ENCODE results near the gene KAT2B. TPM values are rescaled to one million over a fixed set of nuclear protein-coding genes. Genes with fewer than 3 reads are reported as not detected.

KAT2B gene
- total RNA-seq, 2 donors from 2014 or later: 19.6 to 27.3 TPM

- Mint-ChIP-seq H3K27ac (peak overlapping the region in 1 of 2 donors; percentile 52), H3K36me3 (peaks cover 0 to 5% of the 10 kb centered on the region in 2 donors)
Measured at GRCh38 chr3:20100151-20100550, 59.9 kb downstream of the KAT2B start.

GRCh38 chr3:20101041-20101440 lies 60.8 kb downstream of the KAT2B start:
- H3K9me3 Mint-ChIP-seq: no peaks in the 10 kb centered on the region
- ATAC-seq (no peak), DNase-seq (ENCODE audit: low spot score in 2 of 2) (no peak)
- no peak overlapping the region for H3K27ac Mint-ChIP-seq
- H3K36me3 Mint-ChIP-seq: no peaks in the 10 kb centered on the region

More at GRCh38 chr3:20100151-20100550, 59.9 kb downstream of the KAT2B start:
- ATAC-seq (no peak), DNase-seq (ENCODE audit: low spot score in 2 of 2) (no peak)
- no peaks in the 10 kb centered on the region for H3K9me3 Mint-ChIP-seq

- ATAC-seq (peak; percentile 42 to 48), DNase-seq (ENCODE audit: low spot score in 2 of 2) (no peak)
- peak overlapping the region in 1 of 2 donors; percentile 69 for H3K27ac Mint-ChIP-seq
- H3K36me3 Mint-ChIP-seq: no peaks in the 10 kb centered on the region
- H3K9me3 Mint-ChIP-seq: no peaks in the 10 kb centered on the region
Measured at GRCh38 chr3:20103731-20104130, 63.5 kb downstream of the KAT2B start.

- DNase-seq (ENCODE audit: low spot score in 2 of 2) (no peak), ATAC-seq (peak; percentile 85 to 87)
- Mint-ChIP-seq H3K36me3 (no peaks in the 10 kb centered on the region), H3K27ac (peak overlapping the region in 1 of 2 donors; percentile 69), H3K9me3 (no peaks in the 10 kb centered on the region)
Measured at GRCh38 chr3:20104167-20104661, 64.0 kb downstream of the KAT2B start.

GRCh38 chr3:20105513-20106280 lies 65.5 kb downstream of the KAT2B start:
- ATAC-seq (no peak), DNase-seq (ENCODE audit: low spot score in 2 of 2) (no peak)
- H3K27ac Mint-ChIP-seq: no peak overlapping the region
- no peaks in the 10 kb centered on the region for H3K36me3 Mint-ChIP-seq
- no peaks in the 10 kb centered on the region for H3K9me3 Mint-ChIP-seq

GRCh38 chr3:20107722-20108121 lies 67.5 kb downstream of the KAT2B start:
- Mint-ChIP-seq H3K9me3 (no peaks in the 10 kb centered on the region), H3K27ac (no peak overlapping the region), H3K36me3 (no peaks in the 10 kb centered on the region)
- ATAC-seq: no peak
- no peak for DNase-seq (ENCODE audit: low spot score in 2 of 2)

GRCh38 chr3:20108869-20109268 lies 68.6 kb downstream of the KAT2B start:
- Mint-ChIP-seq H3K27ac (no peak overlapping the region), H3K9me3 (no peaks in the 10 kb centered on the region), H3K36me3 (no peaks in the 10 kb centered on the region)
- no peak for ATAC-seq
- DNase-seq (ENCODE audit: low spot score in 2 of 2): no peak

GRCh38 chr3:20110826-20111225 lies 70.6 kb downstream of the KAT2B start:
- ATAC-seq (no peak), DNase-seq (ENCODE audit: low spot score in 2 of 2) (no peak)
- Mint-ChIP-seq H3K36me3 (no peaks in the 10 kb centered on the region), H3K27ac (peak overlapping the region in 1 of 2 donors; percentile 7), H3K9me3 (no peaks in the 10 kb centered on the region)

GRCh38 chr3:20111836-20112235 lies 71.6 kb downstream of the KAT2B start:
- no peaks in the 10 kb centered on the region for H3K9me3 Mint-ChIP-seq
- no peak for DNase-seq (ENCODE audit: low spot score in 2 of 2)
- ATAC-seq: no peak
- H3K27ac Mint-ChIP-seq: no peak overlapping the region
- peaks cover 0 to 7% of the 10 kb centered on the region in 2 donors for H3K36me3 Mint-ChIP-seq

- Mint-ChIP-seq H3K9me3 (no peaks in the 10 kb centered on the region), H3K36me3 (peaks cover 21 to 23% of the 10 kb centered on the region in 2 donors), H3K27ac (no peak overlapping the region)
- ATAC-seq (no peak), DNase-seq (ENCODE audit: low spot score in 2 of 2) (no peak)
Measured at GRCh38 chr3:20121088-20121487, 80.8 kb downstream of the KAT2B start.

- no peak for DNase-seq (ENCODE audit: low spot score in 2 of 2)
- H3K36me3 Mint-ChIP-seq: peaks cover 17 to 23% of the 10 kb centered on the region in 2 donors
- no peak for ATAC-seq
- H3K27ac Mint-ChIP-seq: no peak overlapping the region
- no peaks in the 10 kb centered on the region for H3K9me3 Mint-ChIP-seq
Measured at GRCh38 chr3:20123131-20123652, 82.9 kb downstream of the KAT2B start.

GRCh38 chr3:20125289-20125688 lies 85.0 kb downstream of the KAT2B start:
- Mint-ChIP-seq H3K36me3 (peaks cover 19 to 27% of the 10 kb centered on the region in 2 donors), H3K27ac (peak overlapping the region in 1 of 2 donors; percentile 5), H3K9me3 (no peaks in the 10 kb centered on the region)
- ATAC-seq: no peak
- DNase-seq (ENCODE audit: low spot score in 2 of 2): no peak

- Mint-ChIP-seq H3K9me3 (no peaks in the 10 kb centered on the region), H3K27ac (peak overlapping the region in 1 of 2 donors; percentile 5), H3K36me3 (peaks cover 23 to 32% of the 10 kb centered on the region in 2 donors)
- ATAC-seq (no peak), DNase-seq (ENCODE audit: low spot score in 2 of 2) (no peak)
Measured at GRCh38 chr3:20125897-20126296, 85.7 kb downstream of the KAT2B start.

- H3K27ac Mint-ChIP-seq: no peak overlapping the region
- no peak for DNase-seq (ENCODE audit: low spot score in 2 of 2)
- no peaks in the 10 kb centered on the region for H3K9me3 Mint-ChIP-seq
- ATAC-seq: no peak
- H3K36me3 Mint-ChIP-seq: peaks cover 18 to 20% of the 10 kb centered on the region in 2 donors
Measured at GRCh38 chr3:20128358-20128757, 88.1 kb downstream of the KAT2B start.

GRCh38 chr3:20130106-20130505 lies 89.9 kb downstream of the KAT2B start:
- Mint-ChIP-seq H3K9me3 (no peaks in the 10 kb centered on the region), H3K36me3 (peaks cover 9 to 14% of the 10 kb centered on the region in 2 donors), H3K27ac (peak overlapping the region in 1 of 2 donors; percentile 32)
- no peak for ATAC-seq
- no peak for DNase-seq (ENCODE audit: low spot score in 2 of 2)

GRCh38 chr3:20136231-20136630 lies 96.0 kb downstream of the KAT2B start:
- Mint-ChIP-seq H3K36me3 (peaks cover 0 to 6% of the 10 kb centered on the region in 2 donors), H3K27ac (no peak overlapping the region)
- ATAC-seq: no peak

GRCh38 chr3:20137647-20138046 lies 97.4 kb downstream of the KAT2B start:
- no peak for ATAC-seq
- Mint-ChIP-seq H3K36me3 (peaks cover 8 to 17% of the 10 kb centered on the region in 2 donors), H3K27ac (no peak overlapping the region), H3K9me3 (peaks cover 0 to 5% of the 10 kb centered on the region in 2 donors)
- no peak for DNase-seq (ENCODE audit: low spot score in 2 of 2)

More at GRCh38 chr3:20136231-20136630, 96.0 kb downstream of the KAT2B start:
- DNase-seq (ENCODE audit: low spot score in 2 of 2): no peak
- H3K9me3 Mint-ChIP-seq: no peaks in the 10 kb centered on the region

Data from activated naive CD4-positive, alpha-beta T cell treated with anti-CD3 and anti-CD28 coated beads, Interleukin-2, amount 50 U/mL, for 72 hours (primary cell).